A673 (cell line): ENCODE data around the gene ZNF366. TPM values are rescaled to one million over a fixed set of nuclear protein-coding genes. Genes with fewer than 3 reads are reported as not detected.

Experiments used
- BruUV-seq: library from RNA; stranded (reverse); fragments of 400-500 nt; replicated peaks from 2 replicates; lab custom pipeline; 2021; lab: Mats Ljungman, UMichigan
- CTCF ChIA-PET: fragments of 300-600 bp; sonication (Branson Sonifier 250); formaldehyde crosslinking; loops from one replicate; lab custom pipeline; 2022; ENCODE audit warnings: antibody characterized with exemption; lab: Charles Lee
- POLR2A ChIA-PET: fragments of 300-600 bp; sonication (Branson Sonifier 250); formaldehyde crosslinking; loops from one replicate; lab custom pipeline; 2022; ENCODE audit warnings: antibody characterized with exemption; ENCODE audit not compliant: low non-redundant PET; lab: Charles Lee
- DNase-seq: peaks from one replicate; pipeline ENCODE4 v3.0.0-alpha.2; 2015; ENCODE audit warnings: low spot score
- H3K27ac ChIP-seq: fragments of 200-600 bp; sonication (generic); 2 replicates; pipeline ENCODE4 v1.5.1; 2016; ENCODE audit warnings: mixed run types, low read depth, mild to moderate bottlenecking, mixed read lengths, antibody characterized with exemption, low read length; ENCODE audit not compliant: poor library complexity, severe bottlenecking
- H3K27me3 ChIP-seq: fragments of 200-600 bp; sonication (generic); replicated peaks from 2 replicates; pipeline ENCODE4 v1.6.1; 2017; ENCODE audit warnings: mixed run types, low read depth, mild to moderate bottlenecking, mixed read lengths, antibody characterized with exemption, low read length; ENCODE audit not compliant: insufficient read depth, poor library complexity
- H3K36me3 ChIP-seq: fragments of 200-600 bp; sonication (generic); 2 replicates; pipeline ENCODE4 v1.6.1; 2016; ENCODE audit warnings: mixed run types, mild to moderate bottlenecking, mixed read lengths, antibody characterized with exemption, low read length; ENCODE audit not compliant: insufficient read depth, poor library complexity, severe bottlenecking
- H3K4me1 ChIP-seq: fragments of 200-600 bp; sonication (generic); 2 replicates; pipeline ENCODE4 v1.6.1; 2017; ENCODE audit warnings: mixed run types, mild to moderate bottlenecking, mixed read lengths, antibody characterized with exemption, low read length; ENCODE audit not compliant: insufficient read depth, poor library complexity, severe bottlenecking
- H3K4me3 ChIP-seq: fragments of 200-600 bp; sonication (generic); 2 replicates; pipeline ENCODE4 v1.5.1; 2016; ENCODE audit warnings: low read depth, mixed run types, mild to moderate bottlenecking, mixed read lengths, low read length; ENCODE audit not compliant: poor library complexity, severe bottlenecking
- H3K9me3 ChIP-seq: fragments of 200-600 bp; sonication (generic); 2 replicates; pipeline ENCODE4 v1.6.1; 2016; ENCODE audit warnings: mixed run types, low read depth, mild to moderate bottlenecking, mixed read lengths, antibody characterized with exemption, low read length; ENCODE audit not compliant: poor library complexity, severe bottlenecking
- EZH2 ChIP-seq: fragments of 200-600 bp; sonication (generic); IDR thresholded peaks from 2 replicates; pipeline ENCODE4 v1.6.1; 2017; ENCODE audit warnings: borderline replicate concordance, low read depth, mild to moderate bottlenecking, mixed read lengths, antibody characterized with exemption, low read length; ENCODE audit not compliant: poor library complexity, severe bottlenecking
- intact Hi-C: fragments of 100-400 bp; cut with micrococcal nuclease; formaldehyde crosslinking; loops from one replicate; pipeline ENCODE4 v1.10.0; 2022; ENCODE audit not compliant: unreplicated experiment
- total RNA-seq: library from RNA; stranded (reverse); gene quantifications from 2 replicates; pipeline ENCODE4 v1.2.3, GENCODE V29; 2021
- TF ChIP-seq, protein P1 (sequence below): fragments of 300-800, 200-600 bp; sonication (generic); conservative IDR thresholded peaks from 2 replicates; pipeline ENCODE4 v1.5.1; 2017; ENCODE audit warnings: low read depth, mild to moderate bottlenecking, antibody characterized with exemption, low read length, moderate library complexity, mixed read lengths

Gene ZNF366
- total RNA-seq, 1 experiment from 2014 or later = not detected

GRCh38 chr5:72537166-72537565, 30.0 kb upstream of the ZNF366 start:
- Histone ChIP-seq H3K4me1 (no peaks in the 10 kb centered on the region), H3K36me3 (no peaks in the 10 kb centered on the region), H3K9me3 (no peaks in the 10 kb centered on the region), H3K27ac (no peak overlapping the region), H3K4me3 (no peak overlapping the region), H3K27me3 (peaks cover 3% of the 10 kb centered on the region)
- intact Hi-C loops = no loop called here
- POLR2A ChIA-PET = no interaction called here
- BruUV-seq = no TSS peak
- TF ChIP-seq, protein P1, sequence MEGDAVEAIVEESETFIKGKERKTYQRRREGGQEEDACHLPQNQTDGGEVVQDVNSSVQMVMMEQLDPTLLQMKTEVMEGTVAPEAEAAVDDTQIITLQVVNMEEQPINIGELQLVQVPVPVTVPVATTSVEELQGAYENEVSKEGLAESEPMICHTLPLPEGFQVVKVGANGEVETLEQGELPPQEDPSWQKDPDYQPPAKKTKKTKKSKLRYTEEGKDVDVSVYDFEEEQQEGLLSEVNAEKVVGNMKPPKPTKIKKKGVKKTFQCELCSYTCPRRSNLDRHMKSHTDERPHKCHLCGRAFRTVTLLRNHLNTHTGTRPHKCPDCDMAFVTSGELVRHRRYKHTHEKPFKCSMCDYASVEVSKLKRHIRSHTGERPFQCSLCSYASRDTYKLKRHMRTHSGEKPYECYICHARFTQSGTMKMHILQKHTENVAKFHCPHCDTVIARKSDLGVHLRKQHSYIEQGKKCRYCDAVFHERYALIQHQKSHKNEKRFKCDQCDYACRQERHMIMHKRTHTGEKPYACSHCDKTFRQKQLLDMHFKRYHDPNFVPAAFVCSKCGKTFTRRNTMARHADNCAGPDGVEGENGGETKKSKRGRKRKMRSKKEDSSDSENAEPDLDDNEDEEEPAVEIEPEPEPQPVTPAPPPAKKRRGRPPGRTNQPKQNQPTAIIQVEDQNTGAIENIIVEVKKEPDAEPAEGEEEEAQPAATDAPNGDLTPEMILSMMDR = no peak
- no peak for TF ChIP-seq EZH2
- CTCF ChIA-PET = no interaction called here
- DNase-seq = no peak

- BruUV-seq = no TSS peak
Observed at GRCh38 chr5:72531496-72532190, 24.4 kb upstream of the ZNF366 start.

DNA sequence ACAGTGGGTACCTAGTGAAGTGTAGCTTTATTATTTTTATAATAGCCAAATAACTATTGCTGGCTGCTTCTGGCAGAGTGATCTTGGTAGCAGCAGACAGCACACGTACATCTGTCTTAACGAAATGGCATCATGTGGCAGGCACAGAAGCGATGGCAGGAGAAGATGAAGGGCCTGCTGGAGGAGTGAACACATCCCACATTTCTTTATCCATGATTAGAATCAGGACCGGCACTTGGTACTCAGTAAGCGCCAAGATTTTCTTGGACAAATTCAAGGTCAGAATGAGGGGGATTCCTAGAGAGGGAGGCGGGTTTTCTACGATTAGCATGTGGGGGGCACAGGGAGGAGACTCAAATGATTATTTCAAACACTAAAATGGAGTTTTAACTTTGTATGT, 23.0 kb upstream of the ZNF366 start:
- intact Hi-C loops = no loop called here
- ChIA-PET POLR2A (no interaction called here), CTCF (no interaction called here)
- no peak for TF ChIP-seq EZH2
- TF ChIP-seq, protein P1 = no peak
- H3K4me1 ChIP-seq = no peaks in the 10 kb centered on the region
- no peak for DNase-seq
- no peaks in the 10 kb centered on the region for H3K36me3 ChIP-seq
- BruUV-seq = no TSS peak
- H3K27ac ChIP-seq = no peak overlapping the region
- H3K27me3 ChIP-seq = peaks cover 3% of the 10 kb centered on the region
- H3K4me3 ChIP-seq = no peak overlapping the region
- H3K9me3 ChIP-seq = no peaks in the 10 kb centered on the region

More at GRCh38 chr5:72531496-72532190, 24.4 kb upstream of the ZNF366 start:
- Histone ChIP-seq H3K27me3 (peaks cover 3% of the 10 kb centered on the region), H3K4me3 (no peak overlapping the region), H3K36me3 (no peaks in the 10 kb centered on the region), H3K4me1 (no peaks in the 10 kb centered on the region), H3K27ac (no peak overlapping the region), H3K9me3 (no peaks in the 10 kb centered on the region)
- CTCF ChIA-PET = no interaction called here
- POLR2A ChIA-PET = no interaction called here
- TF ChIP-seq EZH2 = no peak
- TF ChIP-seq, protein P1 = no peak
- intact Hi-C loops = no loop called here
- DNase-seq = no peak
